Measurements from ENCODE around the gene PHYH. TPM values are rescaled to one million over a fixed set of nuclear protein-coding genes. Genes with fewer than 3 reads are reported as not detected.
A peak's percentile ranks its signal among the peaks of the same experiment; 100 is the strongest.

The PHYH gene
- total and polyA plus RNA-seq, 2 experiments from 2014 or later, result 50.1 to 83.7 TPM

GRCh38 chr10:13328126-13328525, 28.3 kb upstream of the PHYH start:
- no peaks in the 10 kb centered on the region for H4K20me1 ChIP-seq (ENCODE audit: insufficient read depth, poor library complexity, severe bottlenecking)
- H3K27ac ChIP-seq, result peak overlapping the region; percentile 68
- H3K79me2 ChIP-seq, result no peaks in the 10 kb centered on the region
- no peaks in the 10 kb centered on the region for H3K27me3 ChIP-seq
- H3K9me3 ChIP-seq (ENCODE audit: low read depth), result no peaks in the 10 kb centered on the region
- no peaks in the 10 kb centered on the region for H3K36me3 ChIP-seq (replicated peaks; ENCODE audit: insufficient read depth, low read depth)
- H3K4me2 ChIP-seq, result no peak overlapping the region
- no peak for DNase-seq (ENCODE audit: low spot score)
- H2AFZ ChIP-seq, result no peak overlapping the region
- WGBS (ENCODE audit: low lambda C conversion rate, missing lambda C conversion rate), result 96% methylated on average over 5 of the region's 5 CpGs
- no peak for TF ChIP-seq EZH2phosphoT487 (IDR thresholded peaks at IDR 0.05; ENCODE audit: low read depth, severe bottlenecking, unreplicated experiment)
- no peak for TF ChIP-seq CTCF (IDR thresholded peaks at IDR 0.05; ENCODE audit: poor library complexity)
- TF ChIP-seq EZH2 (IDR thresholded peaks at IDR 0.05; ENCODE audit: borderline replicate concordance), result no peak
- H3K4me1 ChIP-seq (ENCODE audit: insufficient read depth), result no peaks in the 10 kb centered on the region
- no peak overlapping the region for H3K4me3 ChIP-seq
- H3K9me2 ChIP-seq (replicated peaks; ENCODE audit: insufficient read depth), result no peaks in the 10 kb centered on the region

- 53% methylated on average over 3 of the region's 3 CpGs for WGBS (ENCODE audit: low lambda C conversion rate, missing lambda C conversion rate)
- no peak overlapping the region for H3K4me3 ChIP-seq
- H3K4me1 ChIP-seq (ENCODE audit: insufficient read depth), result no peaks in the 10 kb centered on the region
- no peaks in the 10 kb centered on the region for H3K27me3 ChIP-seq
- no peaks in the 10 kb centered on the region for H4K20me1 ChIP-seq (ENCODE audit: insufficient read depth, poor library complexity, severe bottlenecking)
- no peak overlapping the region for H2AFZ ChIP-seq
- H3K9me2 ChIP-seq (replicated peaks; ENCODE audit: insufficient read depth), result no peaks in the 10 kb centered on the region
- no peaks in the 10 kb centered on the region for H3K79me2 ChIP-seq
- DNase-seq (ENCODE audit: low spot score), result peak; percentile 39
- H3K27ac ChIP-seq, result peak overlapping the region; percentile 68
- TF ChIP-seq EZH2 (IDR thresholded peaks at IDR 0.05; ENCODE audit: borderline replicate concordance) (no peak), EZH2phosphoT487 (IDR thresholded peaks at IDR 0.05; ENCODE audit: low read depth, severe bottlenecking, unreplicated experiment) (no peak), CTCF (IDR thresholded peaks at IDR 0.05; ENCODE audit: poor library complexity) (no peak)
- no peaks in the 10 kb centered on the region for H3K36me3 ChIP-seq (replicated peaks; ENCODE audit: insufficient read depth, low read depth)
- H3K4me2 ChIP-seq, result no peak overlapping the region
- no peaks in the 10 kb centered on the region for H3K9me3 ChIP-seq (ENCODE audit: low read depth)
Observed at GRCh38 chr10:13327534-13327933, 27.7 kb upstream of the PHYH start.

GRCh38 chr10:13322615-13323148, 22.8 kb upstream of the PHYH start:
- 97% methylated on average over 24 of the region's 24 CpGs for WGBS (ENCODE audit: low lambda C conversion rate, missing lambda C conversion rate)
- H3K36me3 ChIP-seq (replicated peaks; ENCODE audit: insufficient read depth, low read depth), result no peaks in the 10 kb centered on the region

More at GRCh38 chr10:13322615-13323148, 22.8 kb upstream of the PHYH start:
- no peak for DNase-seq (ENCODE audit: low spot score)
- TF ChIP-seq CTCF (IDR thresholded peaks at IDR 0.05; ENCODE audit: poor library complexity), result no peak
- no peak for TF ChIP-seq EZH2phosphoT487 (IDR thresholded peaks at IDR 0.05; ENCODE audit: low read depth, severe bottlenecking, unreplicated experiment)
- no peak for TF ChIP-seq EZH2 (IDR thresholded peaks at IDR 0.05; ENCODE audit: borderline replicate concordance)
- Histone ChIP-seq H3K9me3 (ENCODE audit: low read depth) (no peaks in the 10 kb centered on the region), H3K27ac (no peak overlapping the region), H3K27me3 (no peaks in the 10 kb centered on the region), H3K4me3 (no peak overlapping the region), H4K20me1 (ENCODE audit: insufficient read depth, poor library complexity, severe bottlenecking) (no peaks in the 10 kb centered on the region), H3K9me2 (replicated peaks; ENCODE audit: insufficient read depth) (no peaks in the 10 kb centered on the region), H3K4me1 (ENCODE audit: insufficient read depth) (no peaks in the 10 kb centered on the region), H2AFZ (no peak overlapping the region), H3K4me2 (no peak overlapping the region), H3K79me2 (no peaks in the 10 kb centered on the region)

Measured in hepatocyte (in vitro differentiated cells).